HepG2 (cell line): ENCODE results near the gene NUBP1. TPM values are rescaled to one million over a fixed set of nuclear protein-coding genes. Genes with fewer than 3 reads are reported as not detected.

Experiments used
- CEBPZ ChIP-seq: IDR thresholded peaks from 2 replicates; pipeline ENCODE4 v1.6.1; 2012; ENCODE audit warnings: low read length, improper control_type of control experiment
- FOXJ3 ChIP-seq: sonication (generic); formaldehyde crosslinking; IDR thresholded peaks from 2 replicates; pipeline ENCODE4 v1.4.0; 2020; ENCODE audit warnings: missing genetic modification reagents, mild to moderate bottlenecking, borderline replicate concordance
- HBP1 ChIP-seq: IDR thresholded peaks from 2 replicates; pipeline ENCODE4 v1.6.1; 2016; ENCODE audit warnings: low read depth, control low read depth
- HCFC1 ChIP-seq: fragments of 150-350 bp; IDR thresholded peaks from 2 replicates; pipeline ENCODE4 v1.6.1; 2014; ENCODE audit warnings: low read depth, low read length
- HOXA5 ChIP-seq: sonication (generic); formaldehyde crosslinking; IDR thresholded peaks from 2 replicates; pipeline ENCODE4 v1.4.0; 2020; ENCODE audit warnings: missing genetic modification reagents
- IRF1 ChIP-seq: sonication (generic); formaldehyde crosslinking; IDR thresholded peaks from 2 replicates; pipeline ENCODE4 v1.4.0; 2020; ENCODE audit warnings: low read depth, mild to moderate bottlenecking, missing genetic modification reagents
- IRX3 ChIP-seq: sonication (generic); formaldehyde crosslinking; IDR thresholded peaks from 2 replicates; pipeline ENCODE4 v1.8.1; 2023; ENCODE audit warnings: mild to moderate bottlenecking, low read depth, missing genetic modification reagents, borderline replicate concordance
- JUNB ChIP-seq: sonication (generic); formaldehyde crosslinking; IDR thresholded peaks from 2 replicates; pipeline ENCODE4 v1.8.0; 2022; ENCODE audit warnings: missing genetic modification reagents, mild to moderate bottlenecking, borderline replicate concordance
- NKX3-1 ChIP-seq: sonication (generic); formaldehyde crosslinking; IDR thresholded peaks from 2 replicates; pipeline ENCODE4 v1.5.0; 2020; ENCODE audit warnings: missing genetic modification reagents
- PAXIP1 ChIP-seq: sonication (generic); formaldehyde crosslinking; conservative IDR thresholded peaks from 2 replicates; pipeline ENCODE4 v1.4.0; 2020; ENCODE audit warnings: mild to moderate bottlenecking, missing genetic modification reagents, moderate library complexity
- RFX5 ChIP-seq: IDR thresholded peaks from 2 replicates; pipeline ENCODE4 v1.6.1; 2011; ENCODE audit warnings: low read depth, low read length, improper control_type of control experiment
- TBL1XR1 ChIP-seq: fragments of 150-350 bp; IDR thresholded peaks from 2 replicates; pipeline ENCODE4 v1.6.1; 2014; ENCODE audit warnings: borderline replicate concordance, low read length; ENCODE audit not compliant: partially characterized antibody
- XRCC5 ChIP-seq: fragments of 200-400 bp; formaldehyde crosslinking; optimal IDR thresholded peaks from 2 replicates; pipeline ENCODE3; 2017; ENCODE audit warnings: mild to moderate bottlenecking, low read length
- ZNF205 ChIP-seq: IDR thresholded peaks from 2 replicates; pipeline ENCODE4 v1.6.1; 2018; ENCODE audit warnings: missing biosample characterization, missing genetic modification reagents
- ZNF33A ChIP-seq: sonication (generic); formaldehyde crosslinking; IDR thresholded peaks from 2 replicates; pipeline ENCODE4 v1.5.1; 2020; ENCODE audit warnings: missing genetic modification reagents, mild to moderate bottlenecking, moderate library complexity, borderline replicate concordance
- ZNF350 ChIP-seq: sonication (generic); formaldehyde crosslinking; IDR thresholded peaks from 2 replicates; pipeline ENCODE4 v1.4.0; 2020; ENCODE audit warnings: mild to moderate bottlenecking, low read depth, missing genetic modification reagents, borderline replicate concordance
- ZNF547 ChIP-seq: sonication (generic); formaldehyde crosslinking; IDR thresholded peaks from 2 replicates; pipeline ENCODE4 v1.5.1; 2020; ENCODE audit warnings: mild to moderate bottlenecking, missing genetic modification reagents
- ZNF576 ChIP-seq: sonication (generic); formaldehyde crosslinking; IDR thresholded peaks from 2 replicates; pipeline ENCODE4 v1.4.0; 2020; ENCODE audit warnings: mild to moderate bottlenecking, missing genetic modification reagents
- ZNF619 ChIP-seq: sonication (generic); formaldehyde crosslinking; IDR thresholded peaks from 2 replicates; pipeline ENCODE4 v1.4.0; 2020; ENCODE audit warnings: mild to moderate bottlenecking, missing genetic modification reagents
- polyA plus RNA-seq, 8 experiments: library from polyadenylated mRNA; depleted of rRNA in 3 of 8; stranded (reverse) in 7 of 8; unstranded in 1 of 8; fragments of >200 nt; fragmentation: Illumina TruSeq in 4 of 8; extraction: Trizol in 4 of 8; gene quantifications; 2 replicates each; pipeline versions ENCODE4 v1.2.1 to v1.2.3, GENCODE V29; 2011 to 2016; ENCODE audit warnings: low read depth in 4 of 8, missing spikeins in 1 of 8, mixed read lengths in 1 of 8; ENCODE audit not compliant: insufficient read depth in 1 of 8
- total RNA-seq, 5 experiments: library from RNA; depleted of rRNA; stranded (reverse); fragments of >200 nt; fragmentation: Illumina TruSeq; extraction: Trizol; gene quantifications; 2 replicates each; pipeline ENCODE4 v1.2.3, GENCODE V29; 2016; ENCODE audit warnings: low read depth in 1 of 5

Gene NUBP1
- total and polyA plus RNA-seq, 2 of the 13 experiments (the other 11 are each of a cell fraction or from before 2014, with no cell fraction given): 53.5 to 70.4 TPM

GRCh38 chr16:10743610-10744369 lies at the start of gene NUBP1 (continued):
- TF ChIP-seq ZNF576 (CRISPR knock-in tag): no peak
- TF ChIP-seq HOXA5 (CRISPR knock-in tag): peak; percentile 91; the same call in 1 of the 2 replicates
- peak; percentile 26; the same call in 1 of the 2 replicates for TF ChIP-seq ZNF33A (CRISPR knock-in tag)
- TF ChIP-seq ZNF619 (CRISPR knock-in tag): peak; percentile 94
- peak; percentile 98 for TF ChIP-seq IRX3
- TF ChIP-seq ZNF205 (CRISPR knock-in tag): peak; percentile 70; the same call in 1 of the 2 replicates
- TF ChIP-seq ZNF350: peak; percentile 100
- peak; percentile 57 for TF ChIP-seq TBL1XR1
- TF ChIP-seq IRF1 (CRISPR knock-in tag): peak; percentile 94
- peak; percentile 82 for TF ChIP-seq PAXIP1 (CRISPR knock-in tag)
- TF ChIP-seq NKX3-1: 0 out of 2 replicates have a peak, but pooled peaks have one; percentile 26
- TF ChIP-seq RFX5: peak; percentile 32; the same call in 1 of the 2 replicates
- peak; percentile 67 for TF ChIP-seq HCFC1
- 0 out of 2 replicates have a peak, but pooled peaks have one; percentile 39 for TF ChIP-seq JUNB (CRISPR knock-in tag)
- TF ChIP-seq FOXJ3 (CRISPR knock-in tag): peak; percentile 71; the same call in 1 of the 2 replicates
- TF ChIP-seq ZNF547 (CRISPR knock-in tag): peak; percentile 99
- TF ChIP-seq CEBPZ: no peak
- TF ChIP-seq HBP1 (CRISPR knock-in tag): no peak; the same call in 1 of the 2 replicates
- TF ChIP-seq XRCC5: peak; percentile 52
